WTC11 (cell line): ENCODE results near the gene NUSAP1. TPM values are rescaled to one million over a fixed set of nuclear protein-coding genes. Genes with fewer than 3 reads are reported as not detected.
A peak's percentile ranks its signal among the peaks of the same experiment; 100 is the strongest.

ENCODE experiments used
- ATAC-seq: fragments of 200-7000 bp; cut with Tn5 transposase; 2 replicates; pipeline ENCODE4 v1.10.0; 2021; ENCODE audit warnings: mild to moderate bottlenecking, moderate library complexity
- CTCF ChIA-PET: fragments of 300-600 bp; sonication (Branson Sonifier 250); formaldehyde crosslinking; loops from one replicate; lab custom pipeline; 2021; ENCODE audit warnings: antibody characterized with exemption; lab: Charles Lee
- POLR2A ChIA-PET: fragments of 350-600 bp; sonication (Branson Sonifier 250); formaldehyde crosslinking; loops from one replicate; lab custom pipeline; 2021; ENCODE audit warnings: antibody characterized with exemption; lab: Charles Lee
- DNase-seq: peaks from one replicate; pipeline ENCODE4 v3.0.0; 2021; ENCODE audit warnings: low spot score
- H3K27ac Mint-ChIP-seq: 2 replicates; pipeline ENCODE4 v1.8.0; 2021; ENCODE audit warnings: mixed read lengths
- H3K27me3 Mint-ChIP-seq: 2 replicates; pipeline ENCODE4 v1.8.0; 2021; ENCODE audit warnings: low read depth, mild to moderate bottlenecking, moderate library complexity, mixed read lengths
- H3K36me3 Mint-ChIP-seq: 2 replicates; pipeline ENCODE4 v1.8.0; 2021; ENCODE audit warnings: mixed read lengths
- H3K4me1 Mint-ChIP-seq: 2 replicates; pipeline ENCODE4 v1.8.0; 2022; ENCODE audit warnings: mixed read lengths
- H3K4me3 Mint-ChIP-seq: 2 replicates; pipeline ENCODE4 v1.8.0; 2021; ENCODE audit warnings: mild to moderate bottlenecking, moderate library complexity, mixed read lengths
- H3K9me3 Mint-ChIP-seq: 2 replicates; pipeline ENCODE4 v1.8.0; 2021; ENCODE audit warnings: mixed read lengths
- ATF1 ChIP-seq: sonication (generic); formaldehyde crosslinking; IDR thresholded peaks from 2 replicates; pipeline ENCODE4 v1.8.1; 2023; ENCODE audit warnings: mild to moderate bottlenecking, moderate library complexity, missing genetic modification reagents
- ATF3 ChIP-seq: sonication (generic); formaldehyde crosslinking; conservative IDR thresholded peaks from 2 replicates; pipeline ENCODE4 v1.8.1; 2022; ENCODE audit warnings: mild to moderate bottlenecking, missing genetic modification reagents
- CDX4 ChIP-seq: fragments of 250-450 bp; sonication (Bioruptor Pico); IDR thresholded peaks from 2 replicates; pipeline ENCODE4 v1.9.0; 2021; ENCODE audit warnings: moderate library complexity, mild to moderate bottlenecking, inconsistent platforms, borderline replicate concordance
- E2F4 ChIP-seq: sonication (generic); formaldehyde crosslinking; IDR thresholded peaks from 2 replicates; pipeline ENCODE4 v1.8.1; 2022; ENCODE audit warnings: low read depth, mild to moderate bottlenecking, moderate library complexity, missing genetic modification reagents, borderline replicate concordance
- EMX1 ChIP-seq: fragments of 250-450 bp; sonication (Bioruptor Pico); IDR thresholded peaks from 2 replicates; pipeline ENCODE4 v1.8.0; 2021; ENCODE audit warnings: mild to moderate bottlenecking
- ESRRA ChIP-seq: sonication (generic); formaldehyde crosslinking; IDR thresholded peaks from 2 replicates; pipeline ENCODE4 v1.8.1; 2022; ENCODE audit warnings: mild to moderate bottlenecking, missing genetic modification reagents, borderline replicate concordance
- FOXJ3 ChIP-seq: sonication (generic); formaldehyde crosslinking; IDR thresholded peaks from 2 replicates; pipeline ENCODE4 v1.9.0; 2021; ENCODE audit warnings: missing genetic modification reagents, mild to moderate bottlenecking, borderline replicate concordance
- FOXP4 ChIP-seq: sonication (generic); formaldehyde crosslinking; IDR thresholded peaks from 2 replicates; pipeline ENCODE4 v1.8.0; 2022; ENCODE audit warnings: mild to moderate bottlenecking, missing genetic modification reagents
- GTF2I ChIP-seq: fragments of 250-450 bp; sonication (Bioruptor Pico); conservative IDR thresholded peaks from 2 replicates; pipeline ENCODE4 v1.4.0; 2021; ENCODE audit warnings: mild to moderate bottlenecking
- IRF1 ChIP-seq: sonication (generic); formaldehyde crosslinking; IDR thresholded peaks from 2 replicates; pipeline ENCODE4 v1.8.0; 2023; ENCODE audit warnings: missing genetic modification reagents
- JAZF1 ChIP-seq: fragments of 250-450 bp; sonication (Bioruptor Pico); IDR thresholded peaks from 2 replicates; pipeline ENCODE4 v1.9.0; 2021; ENCODE audit warnings: moderate library complexity, mild to moderate bottlenecking, inconsistent platforms
- KAT7 ChIP-seq: sonication (generic); formaldehyde crosslinking; IDR thresholded peaks from 2 replicates; pipeline ENCODE4 v1.8.1; 2023; ENCODE audit warnings: missing genetic modification reagents, mild to moderate bottlenecking, borderline replicate concordance
- MXD4 ChIP-seq: fragments of 250-450 bp; sonication (Bioruptor Pico); IDR thresholded peaks from 2 replicates; pipeline ENCODE4 v1.8.0; 2021; ENCODE audit warnings: mild to moderate bottlenecking, moderate library complexity, borderline replicate concordance
- NFATC4 ChIP-seq: fragments of 250-450 bp; sonication (Bioruptor Pico); IDR thresholded peaks from 2 replicates; pipeline ENCODE4 v1.9.0; 2021; ENCODE audit warnings: mild to moderate bottlenecking
- PRRX2 ChIP-seq: fragments of 250-450 bp; sonication (Bioruptor Pico); IDR thresholded peaks from 2 replicates; pipeline ENCODE4 v1.8.0; 2021; ENCODE audit warnings: mild to moderate bottlenecking
- SMAD3 ChIP-seq: sonication (generic); formaldehyde crosslinking; IDR thresholded peaks from 2 replicates; pipeline ENCODE4 v1.8.0; 2022; ENCODE audit warnings: missing genetic modification reagents, mild to moderate bottlenecking, borderline replicate concordance
- STAT6 ChIP-seq: sonication (generic); formaldehyde crosslinking; conservative IDR thresholded peaks from 2 replicates; pipeline ENCODE4 v1.8.1; 2023; ENCODE audit warnings: mild to moderate bottlenecking, low read depth, missing genetic modification reagents, moderate library complexity
- USF2 ChIP-seq: sonication (generic); formaldehyde crosslinking; IDR thresholded peaks from 2 replicates; pipeline ENCODE4 v1.8.1; 2023; ENCODE audit warnings: mild to moderate bottlenecking, missing genetic modification reagents, moderate library complexity
- ZNF121 ChIP-seq: sonication (generic); formaldehyde crosslinking; IDR thresholded peaks from 2 replicates; pipeline ENCODE4 v1.8.0; 2023; ENCODE audit warnings: missing genetic modification reagents
- ZNF219 ChIP-seq: sonication (generic); formaldehyde crosslinking; IDR thresholded peaks from 2 replicates; pipeline ENCODE4 v1.8.0; 2023; ENCODE audit warnings: missing genetic modification reagents, mild to moderate bottlenecking, borderline replicate concordance
- ZNF423 ChIP-seq: fragments of 250-450 bp; sonication (Bioruptor Pico); IDR thresholded peaks from 2 replicates; pipeline ENCODE4 v2.1.2; 2022; ENCODE audit warnings: mild to moderate bottlenecking, moderate library complexity
- ZNF425 ChIP-seq: fragments of 250-450 bp; sonication (Bioruptor Pico); conservative IDR thresholded peaks from 2 replicates; pipeline ENCODE4 v1.9.0; 2021; ENCODE audit warnings: mild to moderate bottlenecking
- ZNF512 ChIP-seq: sonication (generic); formaldehyde crosslinking; IDR thresholded peaks from 2 replicates; pipeline ENCODE4 v1.8.1; 2022; ENCODE audit warnings: missing genetic modification reagents, borderline replicate concordance
- total RNA-seq: library from RNA; stranded (reverse); gene quantifications from 3 replicates; pipeline ENCODE4 v1.2.3, GENCODE V29; 2021

NUSAP1 gene
- total RNA-seq, 1 experiment from 2014 or later = 135 TPM

GRCh38 chr15:41416742-41417417, 84.2 kb downstream of the NUSAP1 start, which contains the start of gene RTF1:
Gene RTF1 (plus strand): TSS chr15:41417095. CDS start chr15:41417116, 21 bp downstream.
- peak within 1 kb of the TSS; percentile 93 for H3K4me3 Mint-ChIP-seq
- H3K36me3 Mint-ChIP-seq = no peaks in the 10 kb centered on the region
- ChIA-PET POLR2A (no interaction called here), CTCF (interaction anchor here (0.7 kb wide), 1 partner anchor 46 kb away, joined by 3 read pairs; no protein-coding TSS in a partner anchor)
- H3K9me3 Mint-ChIP-seq = no peaks in the 10 kb centered on the region
- H3K27me3 Mint-ChIP-seq = no peaks in the 10 kb centered on the region; the same call in 1 of the 2 replicates
- DNase-seq (peak; percentile 96), ATAC-seq (peak; percentile 92)
- H3K27ac Mint-ChIP-seq = peak within 1 kb of the TSS; percentile 79
- peaks cover 26% of the 10 kb centered on the region for H3K4me1 Mint-ChIP-seq
- TF ChIP-seq ZNF425 (CRISPR knock-in tag) = no peak
- TF ChIP-seq SMAD3 (CRISPR knock-in tag) = no peak
- no peak for TF ChIP-seq FOXP4 (CRISPR knock-in tag)
- TF ChIP-seq ZNF219 (CRISPR knock-in tag) = 0 out of 2 replicates have a peak, but pooled peaks have one; percentile 53
- TF ChIP-seq IRF1 (CRISPR knock-in tag) = no peak
- no peak for TF ChIP-seq ATF3 (CRISPR knock-in tag)
- no peak; the same call in 1 of the 2 replicates for TF ChIP-seq KAT7 (CRISPR knock-in tag)
- no peak for TF ChIP-seq ZNF512 (CRISPR knock-in tag)
- TF ChIP-seq JAZF1 = no peak
- no peak for TF ChIP-seq ZNF423 (CRISPR knock-in tag)
- no peak for TF ChIP-seq MXD4 (CRISPR knock-in tag)
- TF ChIP-seq EMX1 = no peak
- TF ChIP-seq USF2 (CRISPR knock-in tag) = 0 out of 2 replicates have a peak, but pooled peaks have one; percentile 30
- no peak for TF ChIP-seq PRRX2 (CRISPR knock-in tag)
- TF ChIP-seq CDX4 (CRISPR knock-in tag) = no peak
- TF ChIP-seq STAT6 (CRISPR knock-in tag) = no peak
- no peak for TF ChIP-seq ZNF121 (CRISPR knock-in tag)
- no peak for TF ChIP-seq NFATC4 (CRISPR knock-in tag)
- peak; percentile 43; the same call in 1 of the 2 replicates for TF ChIP-seq ESRRA
- no peak for TF ChIP-seq FOXJ3 (CRISPR knock-in tag)
- TF ChIP-seq E2F4 (CRISPR knock-in tag) = no peak
- no peak for TF ChIP-seq GTF2I (CRISPR knock-in tag)
- TF ChIP-seq ATF1 = no peak
